PC-9 (cell line): ENCODE data around the gene GPR4. TPM values are rescaled to one million over a fixed set of nuclear protein-coding genes. Genes with fewer than 3 reads are reported as not detected.
A peak's percentile ranks its signal among the peaks of the same experiment; 100 is the strongest.

Experiments
- BruUV-seq: library from RNA; stranded (reverse); fragments of 400-500 nt; replicated peaks from 2 replicates; lab custom pipeline; 2021; lab: Mats Ljungman, UMichigan
- CTCF ChIA-PET: fragments of 300-600 bp; sonication (Branson Sonifier 250); formaldehyde crosslinking; loops from one replicate; lab custom pipeline; 2022; ENCODE audit warnings: antibody characterized with exemption; lab: Charles Lee
- POLR2A ChIA-PET: fragments of 300-600 bp; sonication (Branson Sonifier 250); formaldehyde crosslinking; loops from one replicate; lab custom pipeline; 2022; ENCODE audit warnings: antibody characterized with exemption; ENCODE audit not compliant: unreplicated experiment; lab: Charles Lee
- DNase-seq, 2 experiments: peaks; one replicate each; pipeline versions ENCODE4 v3.0.0 to v3.0.0-alpha.2; 2015 to 2022; ENCODE audit warnings: mixed read lengths in 1 of 2
- H2AFZ ChIP-seq: fragments of 200-600 bp; sonication (generic); 2 replicates; pipeline ENCODE4 v1.8.1; 2017; ENCODE audit warnings: antibody characterized with exemption
- H3F3A ChIP-seq: fragments of 200-600 bp; sonication (generic); 2 replicates; pipeline ENCODE4 v1.8.1; 2017; ENCODE audit warnings: antibody characterized with exemption, mild to moderate bottlenecking, low read depth; ENCODE audit not compliant: insufficient read depth
- H3K27ac ChIP-seq: fragments of 200-600 bp; sonication (generic); 2 replicates; pipeline ENCODE4 v1.6.1; 2016; ENCODE audit warnings: mixed run types
- H3K27me3 ChIP-seq: fragments of 200-600 bp; sonication (generic); 2 replicates; pipeline ENCODE4 v1.6.1; 2016; ENCODE audit warnings: low read depth, mixed run types; ENCODE audit not compliant: insufficient read depth
- H3K36me3 ChIP-seq: fragments of 200-600 bp; sonication (generic); 2 replicates; pipeline ENCODE4 v1.6.1; 2016; ENCODE audit warnings: low read depth, mixed run types
- H3K4me1 ChIP-seq: fragments of 200-600 bp; sonication (generic); replicated peaks from 2 replicates; pipeline ENCODE4 v1.6.1; 2016; ENCODE audit warnings: mixed run types; ENCODE audit not compliant: insufficient read depth
- H3K4me2 ChIP-seq: fragments of 200-600 bp; sonication (generic); 2 replicates; pipeline ENCODE4 v1.6.1; 2017; ENCODE audit warnings: mixed run types
- H3K4me3 ChIP-seq: fragments of 200-600 bp; sonication (generic); 2 replicates; pipeline ENCODE4 v1.6.1; 2016; ENCODE audit warnings: mixed run types
- H3K79me2 ChIP-seq: fragments of 200-600 bp; sonication (generic); 2 replicates; pipeline ENCODE4 v1.6.1; 2017; ENCODE audit warnings: low read depth, mixed run types
- H3K9me2 ChIP-seq: fragments of 200-600 bp; sonication (generic); 2 replicates; pipeline ENCODE4 v1.8.1; 2017; ENCODE audit warnings: mild to moderate bottlenecking; ENCODE audit not compliant: insufficient read depth
- H3K9me3 ChIP-seq: fragments of 200-600 bp; sonication (generic); 2 replicates; pipeline ENCODE4 v1.8.1; 2016; ENCODE audit warnings: low read depth; ENCODE audit not compliant: insufficient read depth
- H4K20me1 ChIP-seq: fragments of 200-600 bp; sonication (generic); 2 replicates; pipeline ENCODE4 v1.8.1; 2017; ENCODE audit not compliant: insufficient read depth
- EZH2 ChIP-seq: fragments of 200-600 bp; sonication (generic); IDR thresholded peaks from 2 replicates; pipeline ENCODE4 v1.8.0; 2017; ENCODE audit warnings: antibody characterized with exemption, low read depth
- intact Hi-C: fragments of 100-400 bp; cut with micrococcal nuclease; formaldehyde crosslinking; loops from one replicate; pipeline ENCODE4 v1.10.0; 2022; ENCODE audit not compliant: unreplicated experiment
- microRNA-seq: library from miRNA; unstranded; fragments of <30 nt; microRNA quantifications from one replicate; pipeline ENCODE4 v1.2.0, GENCODE V29; 2021; ENCODE audit warnings: borderline number of aligned reads, borderline replicate concordance
- total RNA-seq: library from RNA; stranded (reverse); gene quantifications from 2 replicates; pipeline ENCODE4 v1.2.3, GENCODE V29; 2021
- TF ChIP-seq, protein P1 (sequence below): fragments of 200-600 bp; sonication (generic); conservative IDR thresholded peaks from 2 replicates; pipeline ENCODE4 v1.6.1; 2017; ENCODE audit warnings: mixed run types, antibody characterized with exemption, mild to moderate bottlenecking, moderate library complexity

Gene GPR4
- total RNA-seq, 1 experiment from 2014 or later = not detected

DNA sequence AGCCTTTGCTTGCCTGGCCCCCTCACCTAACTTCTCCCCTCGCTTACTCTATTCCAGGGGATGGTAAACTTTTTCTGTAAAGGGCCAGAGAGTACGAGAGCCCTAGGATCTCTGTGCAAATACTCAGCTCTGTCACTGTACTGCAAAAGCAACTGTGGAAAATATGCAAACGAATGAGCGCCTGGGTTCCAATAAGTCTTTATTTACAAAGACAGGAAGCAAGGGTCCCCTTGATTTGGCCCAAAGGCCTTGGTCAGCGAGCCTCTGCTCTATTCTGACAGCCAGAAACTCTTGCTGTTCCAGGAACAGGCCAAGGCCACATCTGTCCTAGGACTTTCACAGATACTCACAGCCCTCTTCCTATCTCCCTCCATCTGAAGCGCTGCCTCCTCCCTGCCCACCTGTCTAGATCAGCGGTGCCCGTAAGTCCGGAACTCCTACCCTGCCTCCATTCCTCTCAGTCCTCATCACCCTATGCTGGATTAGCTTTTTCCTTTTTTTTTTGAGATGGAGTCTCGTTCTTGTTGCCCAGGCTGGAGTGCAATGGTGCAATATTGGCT, 54.7 kb downstream of the GPR4 start:
- intact Hi-C loops = no loop called here
- Histone ChIP-seq H3K4me1 (peaks cover 18% of the 10 kb centered on the region), H3K27me3 (no peaks in the 10 kb centered on the region), H4K20me1 (no peaks in the 10 kb centered on the region), H3K9me2 (no peaks in the 10 kb centered on the region), H3F3A (peaks cover 27% of the 10 kb centered on the region; the same call in 1 of the 2 replicates), H3K79me2 (no peaks in the 10 kb centered on the region), H2AFZ (no peak overlapping the region), H3K36me3 (no peaks in the 10 kb centered on the region; the same call in 1 of the 2 replicates), H3K4me2 (no peak overlapping the region), H3K27ac (0 out of 2 replicates have a peak overlapping the region, but pooled peaks have one; percentile 74), H3K9me3 (no peaks in the 10 kb centered on the region), H3K4me3 (no peak overlapping the region)
- CTCF ChIA-PET = no interaction called here
- no peak for DNase-seq
- no TSS peak for BruUV-seq
- no peak for TF ChIP-seq EZH2
- TF ChIP-seq, protein P1, sequence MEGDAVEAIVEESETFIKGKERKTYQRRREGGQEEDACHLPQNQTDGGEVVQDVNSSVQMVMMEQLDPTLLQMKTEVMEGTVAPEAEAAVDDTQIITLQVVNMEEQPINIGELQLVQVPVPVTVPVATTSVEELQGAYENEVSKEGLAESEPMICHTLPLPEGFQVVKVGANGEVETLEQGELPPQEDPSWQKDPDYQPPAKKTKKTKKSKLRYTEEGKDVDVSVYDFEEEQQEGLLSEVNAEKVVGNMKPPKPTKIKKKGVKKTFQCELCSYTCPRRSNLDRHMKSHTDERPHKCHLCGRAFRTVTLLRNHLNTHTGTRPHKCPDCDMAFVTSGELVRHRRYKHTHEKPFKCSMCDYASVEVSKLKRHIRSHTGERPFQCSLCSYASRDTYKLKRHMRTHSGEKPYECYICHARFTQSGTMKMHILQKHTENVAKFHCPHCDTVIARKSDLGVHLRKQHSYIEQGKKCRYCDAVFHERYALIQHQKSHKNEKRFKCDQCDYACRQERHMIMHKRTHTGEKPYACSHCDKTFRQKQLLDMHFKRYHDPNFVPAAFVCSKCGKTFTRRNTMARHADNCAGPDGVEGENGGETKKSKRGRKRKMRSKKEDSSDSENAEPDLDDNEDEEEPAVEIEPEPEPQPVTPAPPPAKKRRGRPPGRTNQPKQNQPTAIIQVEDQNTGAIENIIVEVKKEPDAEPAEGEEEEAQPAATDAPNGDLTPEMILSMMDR = no peak
- POLR2A ChIA-PET = no interaction called here

DNA sequence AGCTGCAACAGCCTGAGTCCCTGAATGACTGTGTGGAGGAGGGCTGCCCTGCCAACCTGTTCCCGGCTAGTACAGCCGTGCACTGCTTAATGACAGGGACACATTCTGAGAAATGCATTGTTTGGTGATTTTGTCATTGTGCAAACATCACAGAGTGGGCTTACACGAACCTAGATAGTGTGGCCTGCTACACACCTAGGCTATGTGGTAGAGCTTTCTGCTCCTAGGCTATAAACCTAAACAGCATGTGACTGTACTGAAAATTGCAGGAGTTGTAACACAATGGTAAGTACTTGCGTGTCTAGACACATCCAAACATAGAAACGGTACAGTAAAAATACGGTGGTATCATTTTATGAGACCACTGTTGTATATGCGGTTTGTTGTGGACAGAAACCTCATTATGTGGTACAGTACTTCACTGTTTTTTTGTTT, 59.8 kb downstream of the GPR4 start:
- no peaks in the 10 kb centered on the region for H3K9me2 ChIP-seq
- no peaks in the 10 kb centered on the region for H4K20me1 ChIP-seq
- H3F3A ChIP-seq = peaks cover 8% of the 10 kb centered on the region; the same call in 1 of the 2 replicates
- no peaks in the 10 kb centered on the region for H3K9me3 ChIP-seq
- peak in 1 of 2 experiments; percentile 56 for DNase-seq
- peaks cover 7% of the 10 kb centered on the region; the same call in 1 of the 2 replicates for H3K4me1 ChIP-seq
- intact Hi-C loops = no loop called here
- H3K4me2 ChIP-seq = no peak overlapping the region
- no peaks in the 10 kb centered on the region for H3K27me3 ChIP-seq
- no TSS peak for BruUV-seq
- ChIA-PET POLR2A (no interaction called here), CTCF (no interaction called here)
- TF ChIP-seq, protein P1 = no peak
- TF ChIP-seq EZH2 = no peak
- H3K27ac ChIP-seq = no peak overlapping the region
- no peak overlapping the region for H2AFZ ChIP-seq
- no peaks in the 10 kb centered on the region for H3K36me3 ChIP-seq
- H3K4me3 ChIP-seq = no peak overlapping the region
- H3K79me2 ChIP-seq = no peaks in the 10 kb centered on the region

Small RNA genes within 50 kb of the gene (microRNA-seq; reads per million reads assigned to microRNA genes)
- 114 reads per million, percentile 53 among the genes with 10 or more reads in this experiment for gene MIR330

Other genes starting within 250 kb of the GPR4 start
- 26.1 and 33.1 TPM in 2 replicates for gene ERCC2, start 231.6 kb downstream of the GPR4 start, total RNA-seq
- 113 and 121 TPM in 2 replicates for gene PPP1R13L, start 197.1 kb downstream of the GPR4 start, total RNA-seq
- 9.6 and 11.5 TPM in 2 replicates for gene POLR1G, start 195.6 kb downstream of the GPR4 start, total RNA-seq
- 102 and 138 TPM in 2 replicates for gene ERCC1, start 178.3 kb downstream of the GPR4 start, total RNA-seq
- 7.9 and 16.5 TPM in 2 replicates for gene FOSB, start 134.2 kb downstream of the GPR4 start, total RNA-seq
- 49.6 and 50.1 TPM in 2 replicates for gene RTN2, start 105.2 kb downstream of the GPR4 start, total RNA-seq
- 5.0 and 9.5 TPM in 2 replicates for gene PPM1N, start 103.8 kb downstream of the GPR4 start, total RNA-seq
- gene VASP, start 94.7 kb downstream of the GPR4 start, total RNA-seq = 123 and 155 TPM in 2 replicates
- 10.8 and 15.2 TPM in 2 replicates for gene OPA3, start 17.4 kb downstream of the GPR4 start, total RNA-seq
- 61.7 and 68.9 TPM in 2 replicates for gene EML2, start 37.2 kb upstream of the GPR4 start, total RNA-seq
- 5.8 and 6.7 TPM in 2 replicates for gene GIPR, start 66.0 kb upstream of the GPR4 start, total RNA-seq
- 718 and 740 TPM in 2 replicates for gene SNRPD2, start 89.7 kb upstream of the GPR4 start, total RNA-seq
- gene QPCTL, start 90.5 kb upstream of the GPR4 start, total RNA-seq = 27.6 and 42.8 TPM in 2 replicates
- gene FBXO46, start 128.7 kb upstream of the GPR4 start, total RNA-seq = 33.3 and 45.5 TPM in 2 replicates
- gene MEIOSIN, start 131.2 kb upstream of the GPR4 start, total RNA-seq = not detected in 2 replicates
- 27.6 and 31.1 TPM in 2 replicates for gene SIX5, start 167.0 kb upstream of the GPR4 start, total RNA-seq
- 110 and 132 TPM in 2 replicates for gene DMPK, start 180.3 kb upstream of the GPR4 start, total RNA-seq
- gene DMWD, start 190.6 kb upstream of the GPR4 start, total RNA-seq = 66.7 and 71.1 TPM in 2 replicates
- 0.38 and 0.39 TPM in 2 replicates for gene RSPH6A, start 213.1 kb upstream of the GPR4 start, total RNA-seq